ENCODE measurements around the gene RNF167.

DNA sequence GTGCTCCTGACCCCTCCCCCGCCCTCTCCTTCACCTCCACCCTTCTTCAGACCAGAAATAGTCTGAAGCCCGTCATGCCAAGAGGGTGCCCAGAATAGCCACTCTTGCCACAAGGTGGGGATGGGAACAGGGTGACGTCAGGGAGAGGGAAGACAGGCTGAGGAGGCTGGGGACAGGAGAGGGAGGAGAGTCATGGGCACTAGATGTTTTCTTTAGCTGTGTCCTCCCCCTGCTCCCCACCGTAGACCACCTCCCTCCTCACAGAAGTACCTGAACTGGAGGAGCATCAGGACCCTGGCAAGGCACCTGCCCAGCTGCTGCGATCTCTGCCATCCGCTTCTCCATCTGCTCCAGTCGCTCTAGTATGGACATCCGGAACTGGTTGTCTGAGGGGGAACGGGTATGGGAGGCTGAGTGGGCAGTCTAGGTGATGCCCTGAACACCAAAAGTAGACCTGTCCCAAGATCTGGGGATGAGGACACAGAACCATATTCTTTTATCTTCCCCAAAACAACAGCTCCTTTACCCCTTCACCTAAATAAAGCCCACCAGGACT is 34.1 kb downstream of the RNF167 start:
- TF ChIP-seq POLR2AphosphoS5 (IDR thresholded peaks at IDR 0.05; ENCODE audit: borderline replicate concordance, low read depth, low read length): no peak
- TF ChIP-seq EZH2 (IDR thresholded peaks at IDR 0.05): no peak
- no peak for TF ChIP-seq FOXP2 (optimal IDR thresholded peaks at IDR 0.05; ENCODE audit: control extremely low read depth, extremely low read length, insufficient read depth)

Data from SK-N-MC (cell line).